Subcutaneous abdominal adipose tissue (tissue), 5 donors: ENCODE data around the gene DNMT3B.

Experiments used
- H3K27ac ChIP-seq: one replicate; pipeline ENCODE4 v1.7.0; 2013; ENCODE audit warnings: low read depth, mild to moderate bottlenecking, inconsistent platforms, low read length, moderate library complexity
- H3K27me3 ChIP-seq, 5 donors: one replicate each; pipeline ENCODE4 v1.7.0; 2013; ENCODE audit warnings: low read length in 5 of 5, inconsistent platforms in 1 of 5; ENCODE audit not compliant: control insufficient read depth in 5 of 5, insufficient read depth in 4 of 5
- H3K36me3 ChIP-seq, 5 donors: one replicate each; pipeline ENCODE4 v1.7.0; 2013; ENCODE audit warnings: low read length in 5 of 5; ENCODE audit not compliant: control insufficient read depth in 5 of 5, insufficient read depth in 5 of 5
- H3K4me1 ChIP-seq, 5 donors: one replicate each; pipeline ENCODE4 v1.7.0; 2013; ENCODE audit warnings: low read length in 5 of 5, mild to moderate bottlenecking in 3 of 5, moderate library complexity in 1 of 5; ENCODE audit not compliant: control insufficient read depth in 5 of 5, insufficient read depth in 5 of 5
- H3K4me3 ChIP-seq, 5 donors: one replicate each; pipeline ENCODE4 v1.7.0; 2013; ENCODE audit warnings: low read length in 5 of 5, low read depth in 1 of 5
- H3K9ac ChIP-seq, 5 donors: one replicate each; pipeline ENCODE4 v1.7.0; 2013; ENCODE audit warnings: low read length in 5 of 5, mild to moderate bottlenecking in 4 of 5, moderate library complexity in 3 of 5
- H3K9me3 ChIP-seq, 5 donors: one replicate each; pipeline ENCODE4 v1.7.0; 2013; ENCODE audit warnings: low read length in 5 of 5; ENCODE audit not compliant: control insufficient read depth in 5 of 5
- donor health status: healthy.
- donor health status: healthy.
- donor health status: healthy.
- donor health status: healthy.
- donor health status: healthy.

The DNMT3B gene

GRCh38 chr20:32804817-32805216 is 42.6 kb downstream of the DNMT3B start:
- Histone ChIP-seq H3K4me1 (no peaks in the 10 kb centered on the region), H3K27ac (no peak overlapping the region), H3K27me3 (no peaks in the 10 kb centered on the region), H3K9me3 (no peaks in the 10 kb centered on the region), H3K9ac (no peak overlapping the region), H3K4me3 (no peak overlapping the region), H3K36me3 (peaks cover 0 to 38% (median 16%) of the 10 kb centered on the region in 5 donors)

- no peaks in the 10 kb centered on the region for H3K4me1 ChIP-seq
- H3K36me3 ChIP-seq, result peaks cover 0 to 32% (median 16%) of the 10 kb centered on the region in 5 donors
- no peak overlapping the region for H3K27ac ChIP-seq
- H3K9me3 ChIP-seq, result no peaks in the 10 kb centered on the region
- H3K9ac ChIP-seq, result no peak overlapping the region
- no peak overlapping the region for H3K4me3 ChIP-seq
- no peaks in the 10 kb centered on the region for H3K27me3 ChIP-seq
Observed at GRCh38 chr20:32805721-32806120, 43.5 kb downstream of the DNMT3B start.

DNA sequence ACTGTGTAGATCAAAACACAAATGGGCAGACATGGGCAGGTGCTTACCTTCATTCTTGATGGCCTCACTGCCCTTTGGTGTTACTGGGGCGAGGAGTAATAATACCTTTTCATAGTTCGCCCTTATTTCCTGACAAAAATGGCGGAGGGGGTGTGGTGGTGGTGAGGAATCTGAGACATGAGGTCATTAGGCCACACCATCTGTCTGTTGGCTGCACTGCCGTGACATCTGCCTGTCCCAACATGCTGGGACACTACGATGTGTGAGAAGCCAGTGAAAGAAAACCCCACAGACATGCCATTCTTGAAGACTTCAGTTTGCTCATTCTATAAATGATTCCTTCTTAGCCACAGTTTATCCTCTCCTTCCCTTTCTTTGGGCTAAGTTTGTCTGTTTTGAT is 44.2 kb downstream of the DNMT3B start:
- no peaks in the 10 kb centered on the region for H3K27me3 ChIP-seq
- no peak overlapping the region for H3K9ac ChIP-seq
- no peaks in the 10 kb centered on the region for H3K4me1 ChIP-seq
- no peak overlapping the region for H3K27ac ChIP-seq
- H3K9me3 ChIP-seq, result no peaks in the 10 kb centered on the region
- H3K4me3 ChIP-seq, result no peak overlapping the region
- peaks cover 0 to 26% (median 9%) of the 10 kb centered on the region in 5 donors for H3K36me3 ChIP-seq

DNA sequence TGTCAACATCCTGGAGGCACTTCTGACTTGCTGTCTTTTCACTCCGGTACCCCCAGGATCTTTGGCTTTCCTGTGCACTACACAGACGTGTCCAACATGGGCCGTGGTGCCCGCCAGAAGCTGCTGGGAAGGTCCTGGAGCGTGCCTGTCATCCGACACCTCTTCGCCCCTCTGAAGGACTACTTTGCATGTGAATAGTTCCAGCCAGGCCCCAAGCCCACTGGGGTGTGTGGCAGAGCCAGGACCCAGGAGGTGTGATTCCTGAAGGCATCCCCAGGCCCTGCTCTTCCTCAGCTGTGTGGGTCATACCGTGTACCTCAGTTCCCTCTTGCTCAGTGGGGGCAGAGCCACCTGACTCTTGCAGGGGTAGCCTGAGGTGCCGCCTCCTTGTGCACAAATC is 45.5 kb downstream of the DNMT3B start:
- no peaks in the 10 kb centered on the region for H3K9me3 ChIP-seq
- no peak overlapping the region for H3K27ac ChIP-seq
- H3K4me1 ChIP-seq, result no peaks in the 10 kb centered on the region
- no peak overlapping the region for H3K4me3 ChIP-seq
- H3K36me3 ChIP-seq, result peaks cover 0 to 19% (median 8%) of the 10 kb centered on the region in 5 donors
- no peak overlapping the region for H3K9ac ChIP-seq
- H3K27me3 ChIP-seq, result no peaks in the 10 kb centered on the region

GRCh38 chr20:32808438-32808837 is 46.3 kb downstream of the DNMT3B start:
- H3K27me3 ChIP-seq, result no peaks in the 10 kb centered on the region
- no peaks in the 10 kb centered on the region for H3K9me3 ChIP-seq
- H3K36me3 ChIP-seq, result peaks cover 0 to 15% (median under 1%) of the 10 kb centered on the region in 5 donors
- no peaks in the 10 kb centered on the region for H3K4me1 ChIP-seq
- H3K4me3 ChIP-seq, result no peak overlapping the region
- no peak overlapping the region for H3K27ac ChIP-seq
- no peak overlapping the region for H3K9ac ChIP-seq

GRCh38 chr20:32809907-32810306 is 47.7 kb downstream of the DNMT3B start:
- Histone ChIP-seq H3K27me3 (no peaks in the 10 kb centered on the region), H3K4me1 (no peaks in the 10 kb centered on the region), H3K36me3 (peaks cover 0 to 11% (median 0%) of the 10 kb centered on the region in 5 donors), H3K9me3 (no peaks in the 10 kb centered on the region), H3K9ac (no peak overlapping the region), H3K27ac (no peak overlapping the region), H3K4me3 (no peak overlapping the region)

- Histone ChIP-seq H3K27ac (no peak overlapping the region), H3K9ac (no peak overlapping the region), H3K27me3 (no peaks in the 10 kb centered on the region), H3K36me3 (peaks cover 0 to 11% (median 0%) of the 10 kb centered on the region in 5 donors), H3K9me3 (no peaks in the 10 kb centered on the region), H3K4me3 (no peak overlapping the region), H3K4me1 (no peaks in the 10 kb centered on the region)
Observed at GRCh38 chr20:32810941-32811340, 48.8 kb downstream of the DNMT3B start.

DNA sequence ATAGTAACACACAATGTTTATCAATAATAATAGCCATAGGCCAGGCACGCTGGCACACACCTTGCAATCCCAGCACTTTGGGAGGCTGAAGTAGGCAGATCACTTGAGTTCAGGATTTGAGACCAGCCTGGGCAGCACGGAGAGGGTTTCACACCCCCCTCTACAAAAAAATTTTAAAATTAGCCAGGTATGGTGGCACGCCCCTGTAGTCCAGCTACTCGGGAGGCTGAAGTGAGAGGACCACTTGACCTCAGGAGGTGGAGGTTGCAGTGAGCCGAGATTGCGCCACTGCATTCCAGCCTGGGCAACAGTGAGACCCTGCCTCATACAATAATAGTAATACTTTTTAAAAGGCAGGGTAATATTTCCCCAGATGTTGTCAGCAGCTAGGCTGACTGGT is 49.7 kb downstream of the DNMT3B start:
- peaks cover 0 to 6% (median 0%) of the 10 kb centered on the region in 5 donors for H3K36me3 ChIP-seq
- no peak overlapping the region for H3K27ac ChIP-seq
- no peak overlapping the region for H3K4me3 ChIP-seq
- no peaks in the 10 kb centered on the region for H3K27me3 ChIP-seq
- no peak overlapping the region for H3K9ac ChIP-seq
- no peaks in the 10 kb centered on the region for H3K4me1 ChIP-seq
- no peaks in the 10 kb centered on the region for H3K9me3 ChIP-seq

DNA sequence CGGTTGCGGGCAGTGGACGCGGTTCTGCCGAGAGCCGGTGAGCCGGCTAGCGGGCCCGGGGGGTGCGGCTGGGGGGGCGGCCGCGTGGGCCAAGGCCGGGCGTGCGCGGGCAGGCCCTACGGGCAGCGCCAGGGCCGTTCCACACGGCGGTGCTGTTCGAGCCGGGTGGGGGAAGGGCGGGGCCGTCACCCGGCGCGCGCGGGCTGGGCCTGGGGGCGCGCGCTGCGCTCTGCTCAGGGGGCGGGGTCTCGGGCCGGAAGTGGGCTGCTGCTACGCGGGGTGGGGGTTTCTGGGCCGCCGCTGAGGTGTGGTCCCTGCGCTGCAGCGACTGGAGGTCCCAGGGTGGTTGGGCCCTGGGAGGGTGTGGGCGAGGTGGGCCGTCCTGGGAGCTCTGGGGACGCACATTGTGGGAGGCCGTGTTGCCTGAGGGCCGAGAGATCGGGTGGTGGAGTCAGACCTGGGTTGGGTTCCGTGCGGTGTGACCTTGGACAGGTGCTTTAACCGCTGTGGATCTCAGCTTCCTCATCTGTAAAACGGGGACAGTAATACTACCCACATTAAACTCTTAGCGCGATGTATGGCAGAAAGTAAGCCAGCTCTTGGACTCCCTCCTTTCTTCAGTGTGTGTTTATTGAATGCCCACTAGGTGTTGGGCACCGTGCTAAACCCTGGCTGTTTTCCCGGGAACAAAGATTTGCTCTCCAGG is 58.0 kb downstream of the DNMT3B start:
- Histone ChIP-seq H3K4me1 (peaks cover 2 to 46% (median 39%) of the 10 kb centered on the region in 5 donors), H3K27ac (peak overlapping the region; percentile 89), H3K27me3 (no peaks in the 10 kb centered on the region)

DNA sequence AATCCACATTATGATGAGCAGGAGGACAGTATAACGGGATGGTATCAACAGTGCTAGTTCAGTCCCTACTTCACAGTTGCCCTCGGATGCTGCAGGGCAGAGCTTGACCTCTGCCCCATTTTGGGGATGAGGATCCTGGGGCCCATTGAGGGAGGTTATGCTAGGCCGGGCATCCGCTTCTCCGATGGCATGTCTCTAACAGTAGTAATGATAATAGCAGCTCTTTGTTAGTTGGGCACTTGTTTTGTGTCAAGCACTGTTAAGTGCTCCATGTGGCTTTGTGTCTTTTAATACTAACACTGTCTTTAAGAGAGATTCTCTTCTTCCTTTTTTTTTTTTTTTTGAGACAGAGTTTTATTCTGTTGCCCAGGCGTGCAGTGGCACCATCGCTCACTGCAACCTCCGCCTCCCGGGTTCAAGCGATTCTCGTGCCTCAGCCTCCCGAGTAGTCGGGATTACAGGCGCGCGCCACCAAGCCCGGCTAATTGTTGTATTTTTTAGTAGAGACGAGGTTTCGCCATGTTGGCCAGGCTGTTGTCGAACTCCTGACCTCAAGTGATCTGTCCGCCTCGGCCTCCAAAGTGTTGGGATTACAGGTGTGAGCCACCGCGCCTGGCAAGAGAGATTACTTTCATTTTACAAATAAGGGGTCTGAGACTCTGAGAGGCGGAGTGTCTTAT is 58.7 kb downstream of the DNMT3B start:
- H3K4me1 ChIP-seq, result peaks cover 2 to 46% (median 39%) of the 10 kb centered on the region in 5 donors
- H3K9ac ChIP-seq, result peak overlapping the region; percentile 81 to 95 (median 87)

More for the DNA sequence above, 58.0 kb downstream of the DNMT3B start:
- Histone ChIP-seq H3K9ac (peak overlapping the region; percentile 81 to 95 (median 87)), H3K36me3 (no peaks in the 10 kb centered on the region), H3K9me3 (no peaks in the 10 kb centered on the region), H3K4me3 (peak overlapping the region; percentile 82 to 94 (median 92))

More for the DNA sequence above, 58.7 kb downstream of the DNMT3B start:
- H3K4me3 ChIP-seq, result peak overlapping the region; percentile 82 to 94 (median 92)
- H3K27ac ChIP-seq, result peak overlapping the region; percentile 89
- no peaks in the 10 kb centered on the region for H3K27me3 ChIP-seq
- no peaks in the 10 kb centered on the region for H3K9me3 ChIP-seq
- H3K36me3 ChIP-seq, result peaks cover 0 to 2% (median 0%) of the 10 kb centered on the region in 5 donors
